ENCODE data around the gene ID3.

Gene ID3

GRCh38 chr1:23559136-23559984 is at the start of gene ID3:
TSS of gene ID3 (minus strand) at chr1:23559501. CDS start at chr1:23559426, 75 bp downstream.
- DNase-seq (ENCODE audit: low read depth in 2 of 2, low spot score in 1 of 2): peak; percentile 71 to 79

GRCh38 chr1:23607944-23608343 is 48.6 kb upstream of the ID3 start:
- DNase-seq (ENCODE audit: low read depth in 2 of 2, low spot score in 1 of 2): no peak

GRCh38 chr1:23601968-23602876 is 42.9 kb upstream of the ID3 start:
- no peak for DNase-seq (ENCODE audit: low read depth in 2 of 2, low spot score in 1 of 2)

- no peak for DNase-seq (ENCODE audit: low read depth in 2 of 2, low spot score in 1 of 2)
These were observed 42.0 kb upstream of the ID3 start for GRCh38 chr1:23601135-23601967.

- no peak for DNase-seq (ENCODE audit: low read depth in 2 of 2, low spot score in 1 of 2)
These were observed 41.0 kb upstream of the ID3 start for GRCh38 chr1:23600283-23600682.

- no peak for DNase-seq (ENCODE audit: low read depth in 2 of 2, low spot score in 1 of 2)
These were observed 39.8 kb upstream of the ID3 start for GRCh38 chr1:23599125-23599524.

- no peak for DNase-seq (ENCODE audit: low read depth in 2 of 2, low spot score in 1 of 2)
These were observed 39.1 kb upstream of the ID3 start for GRCh38 chr1:23598424-23598823.

- DNase-seq (ENCODE audit: low read depth in 2 of 2, low spot score in 1 of 2): no peak
These were observed 38.5 kb upstream of the ID3 start for GRCh38 chr1:23597635-23598388.

GRCh38 chr1:23596382-23597358 is 37.4 kb upstream of the ID3 start:
- no peak for DNase-seq (ENCODE audit: low read depth in 2 of 2, low spot score in 1 of 2)

GRCh38 chr1:23594927-23595353 is 35.6 kb upstream of the ID3 start:
- DNase-seq (ENCODE audit: low read depth in 2 of 2, low spot score in 1 of 2): no peak

GRCh38 chr1:23594149-23594907 is 35.0 kb upstream of the ID3 start:
- no peak for DNase-seq (ENCODE audit: low read depth in 2 of 2, low spot score in 1 of 2)

GRCh38 chr1:23593556-23594148 is 34.4 kb upstream of the ID3 start:
- DNase-seq (ENCODE audit: low read depth in 2 of 2, low spot score in 1 of 2): no peak

GRCh38 chr1:23593042-23593521 is 33.8 kb upstream of the ID3 start:
- no peak for DNase-seq (ENCODE audit: low read depth in 2 of 2, low spot score in 1 of 2)

GRCh38 chr1:23592209-23592892 is 33.0 kb upstream of the ID3 start:
- DNase-seq (ENCODE audit: low read depth in 2 of 2, low spot score in 1 of 2): no peak

GRCh38 chr1:23591460-23592208 is 32.3 kb upstream of the ID3 start:
- DNase-seq (ENCODE audit: low read depth in 2 of 2, low spot score in 1 of 2): peak in 1 of 2 donors; percentile 46

GRCh38 chr1:23590058-23590783 is 30.9 kb upstream of the ID3 start:
- DNase-seq (ENCODE audit: low read depth in 2 of 2, low spot score in 1 of 2): no peak
